Measurements from ENCODE around the gene ADARB2. TPM values are rescaled to one million over a fixed set of nuclear protein-coding genes. Genes with fewer than 3 reads are reported as not detected.
"Not testable (repeated sequence)": the region's sequence is repeated elsewhere in the genome, so short reads cannot be mapped to it uniquely, and the experiment has no call there.

ADARB2 gene
- total RNA-seq, 1 experiment from 2014 or later: not detected

DNA sequence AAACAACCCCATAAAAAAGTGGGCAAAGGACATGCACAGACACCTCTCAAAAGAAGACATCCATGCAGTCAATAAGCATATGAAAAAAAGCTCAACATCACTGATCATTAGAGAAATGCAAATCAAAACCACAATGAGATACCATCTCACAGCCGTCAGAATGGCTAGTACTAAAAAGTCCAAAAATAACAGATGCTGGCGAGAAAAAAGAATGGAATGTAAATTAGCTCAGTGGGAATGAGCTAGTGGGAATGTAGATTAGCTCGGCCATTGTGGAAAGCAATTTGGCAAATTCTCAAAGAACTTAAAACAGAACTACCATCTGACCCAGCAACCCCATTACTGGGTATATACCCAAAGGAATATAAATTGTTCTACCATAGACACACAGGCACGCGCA lies 394.1 kb downstream of the ADARB2 start:
- in situ Hi-C loops (cut with HindIII; ENCODE audit: low pct_unique_long_range_greater_than_20kb, low sequenced_read_pairs): no loop called here
- no peak for DNase-seq (ENCODE audit: low read depth)

DNA sequence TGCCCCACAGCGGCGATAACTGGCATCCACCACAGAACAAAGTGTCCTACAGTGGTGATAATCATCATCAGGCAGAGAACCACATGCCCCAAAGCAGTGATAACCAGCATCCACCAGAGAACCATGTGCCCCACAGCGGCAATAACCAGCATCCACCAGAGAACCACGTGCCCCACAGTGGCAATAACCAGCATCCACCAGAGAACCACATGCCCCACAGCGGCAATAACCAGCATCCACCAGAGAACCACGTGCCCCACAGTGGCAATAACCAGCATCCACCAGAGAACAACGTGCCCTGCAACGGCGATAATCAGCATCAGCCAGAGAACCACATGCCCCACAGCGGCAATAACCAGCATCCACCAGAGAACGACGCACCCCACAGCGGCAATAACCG lies 396.3 kb downstream of the ADARB2 start:
- DNase-seq (ENCODE audit: low read depth); in situ Hi-C loops (cut with HindIII; ENCODE audit: low pct_unique_long_range_greater_than_20kb, low sequenced_read_pairs): not testable (repeated sequence)

DNA sequence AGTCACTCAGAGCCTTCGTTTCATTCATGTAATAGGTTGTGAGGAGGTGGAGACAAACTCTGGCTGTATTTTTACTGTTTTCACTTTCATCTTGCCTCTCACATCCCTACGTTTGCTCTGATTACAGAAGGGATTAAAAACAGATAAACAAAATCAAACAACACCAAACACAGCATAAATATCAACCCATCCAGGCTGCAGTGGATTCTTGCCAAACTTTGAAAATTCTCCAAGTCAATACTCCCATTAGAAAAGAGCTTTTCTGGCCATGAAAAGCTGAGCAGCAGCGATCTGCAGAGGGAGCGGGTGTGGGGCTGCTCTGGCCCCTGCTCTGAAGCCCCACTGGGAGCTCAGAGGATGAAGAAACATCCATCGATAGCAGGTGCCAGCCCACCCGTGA lies 397.9 kb downstream of the ADARB2 start:
- in situ Hi-C loops (cut with HindIII; ENCODE audit: low pct_unique_long_range_greater_than_20kb, low sequenced_read_pairs): no loop called here
- no peak for DNase-seq (ENCODE audit: low read depth)

DNA sequence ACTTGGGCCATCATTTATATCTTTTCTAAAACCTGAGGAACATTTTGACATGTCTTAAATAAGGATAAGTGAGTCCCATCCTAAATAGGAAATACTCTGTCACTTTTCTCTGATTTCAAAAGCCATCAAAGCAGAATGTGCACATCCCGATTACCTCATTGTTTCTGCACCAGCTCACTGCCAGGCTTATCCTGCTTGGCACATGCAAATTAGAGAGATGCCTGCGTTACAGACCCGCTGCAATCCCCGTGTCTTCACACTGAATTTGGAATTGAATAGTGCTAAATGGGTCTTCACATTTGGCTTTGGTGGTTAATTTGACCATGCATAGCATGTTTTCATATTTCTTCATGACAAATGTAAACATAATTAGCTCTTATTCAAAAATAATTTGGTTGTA lies 401.7 kb downstream of the ADARB2 start:
- no peak for DNase-seq (ENCODE audit: low read depth)
- in situ Hi-C loops (cut with HindIII; ENCODE audit: low pct_unique_long_range_greater_than_20kb, low sequenced_read_pairs): no loop called here

DNA sequence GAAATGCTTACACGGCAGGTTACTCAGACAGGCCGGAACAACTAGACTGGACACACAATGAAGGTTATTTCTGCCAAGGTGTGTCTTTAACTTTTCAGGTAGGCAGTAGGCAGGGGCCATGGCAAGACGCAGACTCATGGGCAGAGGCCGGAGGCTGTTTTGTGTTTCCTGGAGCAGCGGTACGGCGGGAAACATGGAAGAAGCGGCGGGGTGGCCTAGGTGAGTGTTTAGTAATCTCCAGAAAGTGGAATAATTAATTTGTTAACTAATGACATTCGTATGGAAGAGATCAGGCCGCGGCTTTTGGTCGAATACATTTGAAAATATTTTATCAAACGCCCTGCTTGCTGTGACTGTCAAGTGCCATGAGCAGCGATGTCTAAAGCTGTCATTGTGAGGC lies 403.3 kb downstream of the ADARB2 start:
- in situ Hi-C loops (cut with HindIII; ENCODE audit: low pct_unique_long_range_greater_than_20kb, low sequenced_read_pairs): no loop called here
- no peak for DNase-seq (ENCODE audit: low read depth)

DNA sequence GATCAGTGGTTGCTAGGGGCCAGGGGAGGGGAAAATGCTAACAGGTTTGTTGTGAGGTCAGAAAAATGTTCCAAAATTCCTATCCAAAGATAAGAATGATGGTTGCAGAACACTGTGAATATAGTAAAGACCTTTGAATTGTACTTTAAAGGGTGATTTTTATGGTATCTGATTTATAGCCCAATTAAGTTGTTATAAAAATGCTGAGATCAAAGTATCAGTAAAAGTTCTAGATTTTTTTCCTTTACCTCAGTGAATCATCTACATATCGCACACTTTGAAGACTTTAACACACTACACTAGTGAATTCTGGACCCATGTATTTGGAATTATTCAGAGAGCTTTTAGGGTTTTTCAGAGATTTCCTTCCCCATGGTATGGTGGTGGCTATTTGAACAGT lies 405.8 kb downstream of the ADARB2 start:
- no peak for DNase-seq (ENCODE audit: low read depth)
- in situ Hi-C loops (cut with HindIII; ENCODE audit: low pct_unique_long_range_greater_than_20kb, low sequenced_read_pairs): no loop called here

DNA sequence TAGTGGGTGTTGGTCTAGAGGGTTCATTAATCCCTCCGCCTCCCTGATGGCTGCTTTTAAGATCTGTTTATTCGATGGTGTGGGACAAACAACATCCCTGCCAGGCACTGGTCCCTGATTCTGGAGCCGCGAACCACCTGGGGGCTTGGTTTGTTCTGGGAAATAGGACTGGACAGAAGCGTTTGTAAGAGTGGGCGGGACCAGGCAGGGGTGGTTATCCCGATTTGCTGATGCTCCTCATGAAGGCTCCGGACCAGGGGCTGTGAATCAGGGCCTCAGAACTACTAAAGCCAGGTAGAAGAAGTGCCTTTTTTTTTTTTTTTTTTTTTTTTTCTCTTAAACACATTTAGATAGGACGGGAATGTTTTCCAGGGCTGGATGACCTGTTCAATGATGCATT lies 407.7 kb downstream of the ADARB2 start:
- in situ Hi-C loops (cut with HindIII; ENCODE audit: low pct_unique_long_range_greater_than_20kb, low sequenced_read_pairs): no loop called here
- no peak for DNase-seq (ENCODE audit: low read depth)

DNA sequence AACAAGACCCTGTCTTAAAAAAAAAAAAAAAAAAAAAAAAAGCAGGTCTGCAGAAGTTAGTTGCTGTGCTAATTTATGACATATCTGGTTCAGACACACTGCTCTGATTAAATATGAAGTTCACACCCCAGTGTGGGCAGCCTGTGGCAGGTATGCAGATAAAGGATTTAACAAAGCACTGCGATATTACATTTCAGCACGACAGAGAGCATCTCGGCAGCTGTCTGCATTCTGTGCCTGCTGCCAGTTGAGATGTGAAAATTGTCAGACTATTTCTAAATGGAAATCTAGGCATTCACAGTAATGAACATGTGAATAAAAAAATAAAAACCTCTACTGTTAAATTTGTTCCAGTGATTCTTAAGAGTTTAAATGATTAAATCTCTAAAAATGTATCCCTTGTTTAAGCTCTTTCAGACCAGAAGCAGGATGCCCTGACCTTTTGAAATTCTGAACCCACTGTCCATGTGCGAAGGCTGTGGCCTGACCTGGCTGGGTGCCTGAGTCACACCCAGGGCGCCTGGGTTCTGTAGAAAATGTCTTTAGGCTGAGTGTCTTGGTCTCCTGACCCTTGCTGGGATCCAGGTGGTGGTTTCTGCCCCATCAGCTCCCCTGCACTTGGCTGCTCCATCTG lies 408.2 kb downstream of the ADARB2 start:
- in situ Hi-C loops (cut with HindIII; ENCODE audit: low pct_unique_long_range_greater_than_20kb, low sequenced_read_pairs): no loop called here
- DNase-seq (ENCODE audit: low read depth): no peak

DNA sequence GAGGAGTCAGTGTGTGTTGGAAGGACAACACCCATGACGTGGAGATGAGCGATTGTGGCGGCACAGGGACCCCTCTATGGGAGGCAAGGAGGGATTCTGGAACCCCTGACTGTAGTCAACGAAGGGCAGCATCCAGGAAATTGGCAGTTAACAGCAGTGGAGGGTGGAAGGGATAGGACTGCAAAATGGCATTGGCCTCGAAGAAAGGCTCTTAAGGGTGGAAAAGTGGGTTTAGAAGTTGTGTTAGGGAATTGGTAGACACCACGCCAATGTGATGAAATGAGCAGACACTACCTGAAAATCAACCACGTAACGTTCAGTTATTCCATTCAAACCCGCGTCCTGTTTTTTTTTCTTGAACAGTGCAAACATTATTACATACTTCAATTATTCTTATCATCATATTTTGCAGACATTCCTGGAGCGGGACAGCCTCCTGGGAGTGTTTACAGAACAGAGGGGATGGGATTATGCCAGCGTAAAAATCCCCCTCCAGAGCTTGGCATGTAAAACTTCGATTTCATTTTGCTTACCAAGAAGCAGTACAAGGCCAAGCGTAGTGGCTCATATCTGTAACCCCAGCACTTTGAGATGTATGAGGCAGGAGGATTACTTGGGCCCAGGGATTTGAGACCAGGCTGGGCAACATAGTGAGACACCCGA lies 409.0 kb downstream of the ADARB2 start:
- DNase-seq (ENCODE audit: low read depth): no peak
- in situ Hi-C loops (cut with HindIII; ENCODE audit: low pct_unique_long_range_greater_than_20kb, low sequenced_read_pairs): no loop called here

DNA sequence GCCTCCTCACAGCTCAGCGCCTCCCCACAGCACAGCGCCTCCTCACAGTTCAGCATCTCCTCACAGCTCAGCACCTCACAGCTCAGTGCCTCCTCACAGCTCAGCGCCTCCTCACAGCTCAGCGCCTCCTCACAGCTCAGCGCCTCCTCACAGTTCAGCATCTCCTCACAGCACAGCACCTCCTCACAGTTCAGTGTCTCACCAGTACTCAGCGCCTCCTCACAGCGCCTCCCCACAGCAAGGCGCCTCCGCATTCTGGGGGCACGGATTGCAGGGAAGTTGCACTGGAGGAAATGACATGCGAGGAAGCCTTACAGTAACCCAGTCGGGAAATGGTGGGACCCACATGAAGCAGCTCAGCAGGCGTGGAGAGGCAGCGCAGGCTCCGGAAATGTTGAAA lies 409.6 kb downstream of the ADARB2 start:
- DNase-seq (ENCODE audit: low read depth): no peak
- in situ Hi-C loops (cut with HindIII; ENCODE audit: low pct_unique_long_range_greater_than_20kb, low sequenced_read_pairs): no loop called here

DNA sequence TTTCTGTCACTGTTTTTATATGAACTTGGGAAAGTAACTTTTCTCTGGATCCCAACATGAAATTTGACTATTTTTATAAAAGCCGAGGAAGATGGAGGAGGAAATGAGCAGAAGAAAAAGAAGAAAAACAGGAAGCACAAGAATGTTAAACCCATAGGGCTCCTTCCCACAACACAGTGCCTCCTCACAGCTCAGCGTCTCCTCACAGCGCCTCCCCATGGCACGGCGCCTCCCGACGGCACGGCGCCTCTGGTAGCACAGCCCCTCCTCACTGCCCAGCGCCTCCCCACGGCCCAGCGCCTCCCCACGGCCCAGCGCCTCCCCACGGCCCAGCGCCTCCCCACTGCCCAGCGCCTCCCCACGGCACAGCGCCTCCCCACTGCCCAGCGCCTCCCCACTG lies 410.8 kb downstream of the ADARB2 start:
- DNase-seq (ENCODE audit: low read depth); in situ Hi-C loops (cut with HindIII; ENCODE audit: low pct_unique_long_range_greater_than_20kb, low sequenced_read_pairs): not testable (repeated sequence)

DNA sequence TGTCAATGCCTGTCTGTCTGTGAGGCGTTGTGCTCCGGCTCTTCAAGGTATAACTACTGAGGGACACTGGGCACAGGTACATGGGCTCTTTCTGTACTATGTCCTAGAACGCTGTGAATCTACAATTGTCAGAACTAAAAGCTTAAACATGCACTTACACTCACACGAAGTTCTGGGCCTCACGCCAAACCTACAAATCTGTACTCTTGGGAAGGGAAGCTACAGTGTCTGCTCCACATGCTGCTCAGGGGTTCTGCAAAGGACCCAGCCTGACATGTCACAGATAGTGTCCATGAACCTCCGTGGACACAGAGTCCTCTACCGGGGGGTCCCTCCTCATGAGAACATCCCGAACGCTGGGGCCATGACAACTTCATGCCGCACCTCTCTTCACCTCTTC lies 412.4 kb downstream of the ADARB2 start:
- in situ Hi-C loops (cut with HindIII; ENCODE audit: low pct_unique_long_range_greater_than_20kb, low sequenced_read_pairs): no loop called here
- DNase-seq (ENCODE audit: low read depth): no peak

DNA sequence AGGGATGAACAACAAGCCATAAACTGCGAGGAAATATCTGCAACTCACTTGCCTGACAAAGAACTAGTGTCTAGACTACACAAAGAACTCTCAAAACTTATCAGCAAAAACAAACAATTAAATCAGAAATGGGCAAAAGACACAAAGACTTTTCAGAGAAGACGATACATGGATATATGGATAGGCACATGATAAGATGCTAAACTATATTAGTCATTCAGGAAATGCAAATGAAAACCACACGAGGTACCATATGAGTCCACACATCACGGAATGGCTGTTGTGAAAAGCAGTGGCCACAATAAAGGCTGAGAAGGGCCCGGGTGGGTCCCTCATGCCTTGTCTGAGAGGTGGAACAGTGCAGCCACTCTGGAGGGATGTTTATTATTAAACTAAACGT lies 413.4 kb downstream of the ADARB2 start:
- DNase-seq (ENCODE audit: low read depth): no peak
- in situ Hi-C loops (cut with HindIII; ENCODE audit: low pct_unique_long_range_greater_than_20kb, low sequenced_read_pairs): no loop called here

DNA sequence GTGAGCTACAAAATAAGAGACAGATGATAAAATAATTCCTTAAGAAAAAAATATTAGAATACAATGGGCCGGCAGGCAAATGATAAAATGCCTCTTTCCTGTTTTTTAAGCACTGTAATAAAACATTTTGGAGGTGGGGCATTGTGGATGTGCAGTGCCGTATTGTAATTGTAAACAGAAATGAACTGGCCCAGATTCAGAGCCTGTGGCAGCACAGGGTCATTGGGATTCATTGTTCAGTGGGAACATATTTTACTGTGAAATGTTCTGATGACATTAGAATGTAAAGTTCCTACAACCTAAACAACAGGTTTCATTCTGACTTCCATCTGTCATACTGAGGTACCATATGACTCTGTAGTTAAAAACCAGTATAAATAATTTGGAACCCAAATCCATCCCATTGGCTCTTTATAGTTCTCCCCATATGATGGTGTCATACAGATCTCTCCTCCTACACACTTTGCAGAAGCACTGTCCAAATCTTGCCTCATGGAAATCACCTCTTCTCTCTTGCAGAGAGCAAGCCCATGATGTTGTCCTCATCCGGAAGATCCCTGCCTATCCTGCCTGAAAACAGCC lies 416.5 kb downstream of the ADARB2 start:
- in situ Hi-C loops (cut with HindIII; ENCODE audit: low pct_unique_long_range_greater_than_20kb, low sequenced_read_pairs): no loop called here
- no peak for DNase-seq (ENCODE audit: low read depth)

DNA sequence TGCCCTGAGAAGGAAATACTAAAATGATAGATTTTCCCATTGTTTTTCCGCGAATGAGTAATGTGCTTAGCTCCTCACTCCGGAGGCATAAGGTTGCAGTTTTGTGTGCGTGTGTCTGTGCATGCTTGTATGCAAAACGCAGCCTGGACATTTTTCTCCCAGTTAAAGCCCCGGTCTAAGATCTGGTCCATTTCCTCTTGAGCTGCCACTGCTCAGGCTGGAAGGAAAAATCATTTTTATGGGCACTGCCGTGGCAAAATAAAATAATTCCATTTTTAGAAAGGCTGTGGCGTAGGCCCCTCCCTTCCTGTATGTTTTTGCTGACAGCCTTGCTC lies 420.5 kb downstream of the ADARB2 start:
- in situ Hi-C loops (cut with HindIII; ENCODE audit: low pct_unique_long_range_greater_than_20kb, low sequenced_read_pairs): no loop called here
- DNase-seq (ENCODE audit: low read depth): no peak

DNA sequence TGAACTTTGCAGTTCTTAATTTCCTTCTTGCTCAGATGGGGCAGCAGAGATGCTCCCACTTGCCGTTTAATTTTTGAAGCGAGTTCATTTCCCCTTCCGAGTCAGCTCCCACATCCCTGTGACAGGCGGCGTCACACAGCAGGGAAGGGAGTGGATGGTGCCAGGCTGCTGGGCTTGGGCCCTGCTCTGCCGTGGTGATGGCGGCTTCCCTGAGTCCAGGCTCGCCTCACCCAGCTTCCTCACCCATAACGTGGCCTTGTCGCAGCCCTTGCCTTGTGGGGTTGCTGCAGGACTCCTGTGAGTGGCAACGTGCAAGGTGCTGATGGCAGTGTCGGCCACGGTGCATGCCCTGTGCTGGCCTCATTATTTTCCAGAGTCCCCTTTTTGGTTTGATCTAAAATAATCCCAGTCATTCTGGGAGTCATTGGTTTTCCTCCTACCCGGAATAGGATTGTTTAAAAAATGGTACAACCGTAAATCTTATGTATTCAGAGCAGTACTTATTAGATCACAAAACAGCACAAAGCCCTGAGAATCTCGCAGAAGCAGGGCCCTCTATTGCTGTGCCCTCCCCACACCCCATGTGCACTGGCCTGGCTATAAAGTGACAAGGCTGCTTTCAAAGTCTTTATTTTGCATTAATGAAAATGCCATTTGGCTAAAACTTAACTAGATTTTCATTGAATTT lies 421.1 kb downstream of the ADARB2 start:
- in situ Hi-C loops (cut with HindIII; ENCODE audit: low pct_unique_long_range_greater_than_20kb, low sequenced_read_pairs): no loop called here
- no peak for DNase-seq (ENCODE audit: low read depth)

DNA sequence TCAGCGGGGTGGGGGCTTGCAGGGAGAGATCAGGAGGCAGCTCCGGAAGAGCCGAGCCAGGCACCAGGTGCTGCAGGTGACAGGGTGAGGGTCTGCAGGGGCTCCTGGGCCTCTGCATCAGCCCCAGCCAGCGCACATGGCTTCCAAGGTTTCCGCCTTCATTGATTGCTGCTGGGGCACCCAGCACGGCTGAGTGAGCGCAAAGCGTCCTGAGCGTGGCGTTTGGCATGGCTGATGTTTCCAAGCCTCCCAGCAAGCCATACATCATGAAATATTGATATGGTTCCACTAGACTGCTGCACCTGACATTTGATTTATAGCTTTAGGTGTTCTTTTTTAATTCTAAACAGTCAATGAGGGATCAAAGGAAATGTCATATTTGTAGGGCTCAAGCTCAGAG lies 422.1 kb downstream of the ADARB2 start:
- no peak for DNase-seq (ENCODE audit: low read depth)
- in situ Hi-C loops (cut with HindIII; ENCODE audit: low pct_unique_long_range_greater_than_20kb, low sequenced_read_pairs): no loop called here

DNA sequence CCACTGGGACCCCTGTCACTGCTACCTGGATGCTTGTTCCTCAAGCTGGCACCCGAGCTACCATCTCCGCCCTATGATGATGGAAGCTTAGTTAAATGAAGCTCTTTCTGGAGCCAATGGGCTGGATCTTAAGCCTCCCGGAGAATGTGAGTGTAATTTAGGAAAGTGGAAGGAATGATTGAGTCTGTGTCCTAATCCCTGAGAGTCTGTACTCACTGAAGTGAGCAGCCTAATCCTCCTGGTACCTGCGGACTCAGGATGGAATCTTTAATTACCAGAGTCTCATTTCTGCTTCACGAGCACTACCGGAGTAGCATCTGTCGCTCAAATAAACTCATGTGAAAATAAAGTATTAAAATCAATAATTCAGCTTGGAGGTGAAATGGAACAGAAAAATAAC lies 425.6 kb downstream of the ADARB2 start:
- DNase-seq (ENCODE audit: low read depth): no peak
- in situ Hi-C loops (cut with HindIII; ENCODE audit: low pct_unique_long_range_greater_than_20kb, low sequenced_read_pairs): no loop called here

DNA sequence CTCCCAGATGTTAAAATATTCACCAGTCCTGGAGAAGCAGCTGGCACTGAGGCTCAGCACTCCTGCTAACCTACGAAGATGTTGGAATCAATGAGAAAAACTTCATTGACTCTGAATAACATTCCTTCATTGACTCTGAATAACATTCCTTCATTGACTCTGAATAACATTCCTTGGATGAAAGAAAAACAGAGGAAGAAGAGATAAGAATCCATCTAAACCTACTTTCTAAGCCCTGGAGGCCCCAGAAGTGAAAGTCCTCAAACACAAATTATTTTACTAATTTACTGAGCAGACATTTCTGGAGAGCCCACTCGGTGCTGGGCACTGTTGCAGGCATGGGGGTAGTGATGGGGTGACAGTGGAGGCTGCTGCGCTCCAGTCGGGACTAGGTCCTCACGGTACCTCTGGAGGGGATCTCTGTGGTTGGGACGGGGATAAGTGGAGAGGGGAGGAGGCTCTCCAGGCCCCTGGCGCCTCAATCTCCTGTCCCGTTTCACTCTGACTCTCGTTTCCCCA lies 427.0 kb downstream of the ADARB2 start:
- in situ Hi-C loops (cut with HindIII; ENCODE audit: low pct_unique_long_range_greater_than_20kb, low sequenced_read_pairs): no loop called here
- DNase-seq (ENCODE audit: low read depth): no peak
